ENCODE results near the gene TRAPPC3.
"Not testable (repeated sequence)": the region's sequence is repeated elsewhere in the genome, so short reads cannot be mapped to it uniquely, and the experiment has no call there.

Gene TRAPPC3

GRCh38 chr1:36149237-36149972 is at the start of gene TRAPPC3:
TSS of gene TRAPPC3 (minus strand) at chr1:36149486. CDS start at chr1:36149378, 108 bp downstream.
- Histone ChIP-seq H3K27me3 (ENCODE audit: control insufficient read depth, insufficient read depth, low read length) (peaks cover 13% of the 10 kb centered on the region), H3K27ac (ENCODE audit: low read length) (no peak within 1 kb of the TSS), H3K4me3 (ENCODE audit: low read length) (peak within 1 kb of the TSS; percentile 52; the same call in 1 of the 2 replicates), H3K4me1 (ENCODE audit: control insufficient read depth, insufficient read depth, low read length) (peaks cover 6% of the 10 kb centered on the region; the same call in 1 of the 2 replicates), H3K36me3 (ENCODE audit: control insufficient read depth, insufficient read depth, low read length) (no peaks in the 10 kb centered on the region), H3K9me3 (ENCODE audit: control insufficient read depth, insufficient read depth, low read length) (no peaks in the 10 kb centered on the region)
- no CpG with 5 or more reads among the region's 62 CpGs for WGBS (ENCODE audit: insufficient coverage, insufficient read length)
- DNase-seq (ENCODE audit: low read depth, low spot score): peak; percentile 99

DNA sequence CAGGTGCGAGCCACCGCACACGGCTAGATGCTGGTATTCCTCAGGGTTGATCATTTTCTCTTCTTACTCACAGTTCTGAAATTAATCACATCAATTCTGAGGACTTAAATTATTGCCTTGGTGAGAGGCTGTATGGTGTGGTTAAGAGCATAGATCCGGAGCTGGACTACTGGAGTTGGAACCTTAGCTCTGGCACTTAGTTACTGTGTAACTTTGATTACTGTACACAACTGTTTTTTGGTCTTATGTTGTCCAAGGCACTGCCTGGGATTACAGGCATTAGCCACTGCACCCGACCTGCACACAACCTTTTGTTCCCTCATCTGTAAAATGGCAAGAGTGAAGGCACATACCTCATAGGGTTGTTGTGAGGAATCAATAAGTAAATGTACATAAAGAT is 49.4 kb upstream of the TRAPPC3 start:
- no peaks in the 10 kb centered on the region for H3K27me3 ChIP-seq (ENCODE audit: control insufficient read depth, insufficient read depth, low read length)
- no peaks in the 10 kb centered on the region for H3K36me3 ChIP-seq (ENCODE audit: control insufficient read depth, insufficient read depth, low read length)
- H3K9me3 ChIP-seq (ENCODE audit: control insufficient read depth, insufficient read depth, low read length): no peaks in the 10 kb centered on the region
- no CpG with 5 or more reads among the region's 5 CpGs for WGBS (ENCODE audit: insufficient coverage, insufficient read length)
- no peak overlapping the region for H3K27ac ChIP-seq (ENCODE audit: low read length)
- H3K4me3 ChIP-seq (ENCODE audit: low read length): no peak overlapping the region
- H3K4me1 ChIP-seq (ENCODE audit: control insufficient read depth, insufficient read depth, low read length): no peaks in the 10 kb centered on the region
- no peak for DNase-seq (ENCODE audit: low read depth, low spot score)

GRCh38 chr1:36196805-36197204 is 47.5 kb upstream of the TRAPPC3 start:
- WGBS (ENCODE audit: insufficient coverage, insufficient read length): no CpG with 5 or more reads among the region's 12 CpGs
- H3K27ac ChIP-seq (ENCODE audit: low read length); H3K36me3 ChIP-seq (ENCODE audit: control insufficient read depth, insufficient read depth, low read length); H3K27me3 ChIP-seq (ENCODE audit: control insufficient read depth, insufficient read depth, low read length); H3K9me3 ChIP-seq (ENCODE audit: control insufficient read depth, insufficient read depth, low read length); DNase-seq (ENCODE audit: low read depth, low spot score); H3K4me3 ChIP-seq (ENCODE audit: low read length); H3K4me1 ChIP-seq (ENCODE audit: control insufficient read depth, insufficient read depth, low read length): not testable (repeated sequence)

GRCh38 chr1:36187800-36188593 is 38.7 kb upstream of the TRAPPC3 start:
- Histone ChIP-seq H3K27ac (ENCODE audit: low read length) (no peak overlapping the region), H3K36me3 (ENCODE audit: control insufficient read depth, insufficient read depth, low read length) (no peaks in the 10 kb centered on the region), H3K9me3 (ENCODE audit: control insufficient read depth, insufficient read depth, low read length) (no peaks in the 10 kb centered on the region), H3K27me3 (ENCODE audit: control insufficient read depth, insufficient read depth, low read length) (no peaks in the 10 kb centered on the region), H3K4me1 (ENCODE audit: control insufficient read depth, insufficient read depth, low read length) (no peaks in the 10 kb centered on the region), H3K4me3 (ENCODE audit: low read length) (no peak overlapping the region)
- WGBS (ENCODE audit: insufficient coverage, insufficient read length): no CpG with 5 or more reads among the region's 9 CpGs
- DNase-seq (ENCODE audit: low read depth, low spot score): no peak

DNA sequence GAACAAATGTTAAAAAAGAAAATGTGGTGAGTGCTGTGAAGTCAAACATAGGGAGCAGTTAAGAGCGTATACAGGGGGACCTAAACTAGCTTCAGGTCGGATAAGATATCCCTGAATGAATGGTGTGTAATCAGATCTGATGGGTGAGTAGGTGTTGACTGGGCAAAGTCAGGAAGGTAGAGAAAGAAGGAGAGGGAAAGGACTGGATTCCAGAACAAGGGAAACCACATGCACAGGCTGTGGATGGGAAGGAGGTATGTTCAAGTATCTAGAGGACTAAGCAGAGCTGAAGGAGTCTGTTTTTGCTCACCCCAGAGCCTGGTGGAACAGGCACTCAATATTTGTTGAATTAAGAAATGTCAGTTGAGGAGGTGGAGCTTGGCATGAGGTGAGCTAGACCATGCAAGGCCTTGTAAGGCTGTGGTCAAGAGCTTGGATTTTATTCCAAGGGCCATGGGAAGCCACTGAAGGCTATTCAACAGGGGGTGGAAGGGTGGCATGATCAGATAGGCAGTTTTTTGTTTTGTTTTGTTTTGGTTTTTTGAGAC is 34.1 kb upstream of the TRAPPC3 start:
- H3K27me3 ChIP-seq (ENCODE audit: control insufficient read depth, insufficient read depth, low read length): no peaks in the 10 kb centered on the region
- WGBS (ENCODE audit: insufficient coverage, insufficient read length): no CpG with 5 or more reads among the region's 2 CpGs
- H3K9me3 ChIP-seq (ENCODE audit: control insufficient read depth, insufficient read depth, low read length): no peaks in the 10 kb centered on the region
- H3K27ac ChIP-seq (ENCODE audit: low read length): no peak overlapping the region
- no peak for DNase-seq (ENCODE audit: low read depth, low spot score)
- H3K4me3 ChIP-seq (ENCODE audit: low read length): no peak overlapping the region
- peaks cover 9% of the 10 kb centered on the region; the same call in 1 of the 2 replicates for H3K36me3 ChIP-seq (ENCODE audit: control insufficient read depth, insufficient read depth, low read length)
- peaks cover 3% of the 10 kb centered on the region for H3K4me1 ChIP-seq (ENCODE audit: control insufficient read depth, insufficient read depth, low read length)

- H3K27me3 ChIP-seq (ENCODE audit: control insufficient read depth, insufficient read depth, low read length): no peaks in the 10 kb centered on the region
- no peaks in the 10 kb centered on the region for H3K9me3 ChIP-seq (ENCODE audit: control insufficient read depth, insufficient read depth, low read length)
- H3K4me3 ChIP-seq (ENCODE audit: low read length): no peak overlapping the region
- DNase-seq (ENCODE audit: low read depth, low spot score): no peak
- no peak overlapping the region for H3K27ac ChIP-seq (ENCODE audit: low read length)
- peaks cover 9% of the 10 kb centered on the region; the same call in 1 of the 2 replicates for H3K36me3 ChIP-seq (ENCODE audit: control insufficient read depth, insufficient read depth, low read length)
- peaks cover 5% of the 10 kb centered on the region for H3K4me1 ChIP-seq (ENCODE audit: control insufficient read depth, insufficient read depth, low read length)
- no CpG with 5 or more reads among the region's 2 CpGs for WGBS (ENCODE audit: insufficient coverage, insufficient read length)
Measured at GRCh38 chr1:36182734-36183133, 33.4 kb upstream of the TRAPPC3 start.

DNA sequence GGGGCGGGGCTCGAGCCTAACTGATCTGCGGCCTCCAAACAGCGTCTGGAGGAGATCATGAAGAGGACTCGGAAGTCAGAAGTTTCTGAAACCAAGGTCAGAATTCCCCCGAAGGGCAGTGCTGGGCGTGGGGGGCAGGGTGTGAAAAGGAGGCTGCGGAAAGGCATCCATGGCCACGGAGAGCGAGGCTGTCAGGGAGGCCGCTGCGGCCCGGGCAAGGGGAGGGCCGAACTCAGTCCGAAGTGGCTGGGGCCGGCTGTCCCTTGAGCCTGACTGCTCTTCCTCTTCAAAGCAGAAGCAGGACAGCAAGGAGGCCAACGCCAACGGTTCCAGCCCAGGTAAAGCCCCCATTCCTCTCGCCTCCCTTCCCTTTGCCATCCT is 29.9 kb upstream of the TRAPPC3 start:
- Histone ChIP-seq H3K9me3 (ENCODE audit: control insufficient read depth, insufficient read depth, low read length) (no peaks in the 10 kb centered on the region), H3K4me3 (ENCODE audit: low read length) (no peak overlapping the region), H3K27ac (ENCODE audit: low read length) (no peak overlapping the region), H3K36me3 (ENCODE audit: control insufficient read depth, insufficient read depth, low read length) (peaks cover 10% of the 10 kb centered on the region; the same call in 1 of the 2 replicates), H3K27me3 (ENCODE audit: control insufficient read depth, insufficient read depth, low read length) (no peaks in the 10 kb centered on the region), H3K4me1 (ENCODE audit: control insufficient read depth, insufficient read depth, low read length) (peaks cover 15% of the 10 kb centered on the region)
- WGBS (ENCODE audit: insufficient coverage, insufficient read length): no CpG with 5 or more reads among the region's 19 CpGs
- DNase-seq (ENCODE audit: low read depth, low spot score): no peak

DNA sequence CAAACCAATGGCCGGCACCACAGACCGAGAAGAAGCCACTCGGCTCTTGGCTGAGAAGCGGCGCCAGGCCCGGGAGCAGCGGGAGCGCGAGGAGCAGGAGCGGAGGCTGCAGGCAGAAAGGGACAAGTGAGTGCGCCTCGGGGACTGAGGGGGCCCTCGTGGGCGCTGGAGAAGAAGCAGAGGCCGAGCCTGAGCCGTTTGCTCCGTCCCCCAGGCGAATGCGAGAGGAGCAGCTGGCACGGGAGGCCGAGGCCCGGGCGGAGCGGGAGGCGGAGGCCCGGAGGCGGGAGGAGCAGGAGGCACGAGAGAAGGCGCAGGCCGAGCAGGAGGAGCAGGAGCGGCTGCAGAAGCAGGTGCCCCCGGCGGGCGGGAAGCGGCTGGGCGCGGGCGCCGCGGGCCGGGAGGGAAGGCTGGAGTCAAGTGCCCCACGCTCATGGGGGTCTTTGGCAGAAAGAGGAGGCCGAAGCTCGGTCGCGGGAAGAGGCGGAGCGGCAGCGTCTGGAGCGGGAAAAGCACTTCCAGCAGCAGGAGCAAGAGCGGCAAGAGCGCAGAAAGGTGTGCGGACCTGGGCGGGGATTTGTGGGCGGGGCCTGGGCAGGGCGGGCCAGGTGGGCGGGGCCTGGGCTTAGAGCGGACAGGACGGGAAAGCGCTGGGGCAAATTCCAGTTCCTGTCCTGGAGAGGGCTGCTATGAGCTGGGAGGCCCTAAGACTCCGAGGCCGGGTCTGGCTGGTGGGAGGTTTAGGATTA is 29.4 kb upstream of the TRAPPC3 start:
- H3K4me1 ChIP-seq (ENCODE audit: control insufficient read depth, insufficient read depth, low read length): peaks cover 15% of the 10 kb centered on the region
- H3K27me3 ChIP-seq (ENCODE audit: control insufficient read depth, insufficient read depth, low read length): no peaks in the 10 kb centered on the region
- no peak overlapping the region for H3K27ac ChIP-seq (ENCODE audit: low read length)
- no CpG with 5 or more reads among the region's 62 CpGs for WGBS (ENCODE audit: insufficient coverage, insufficient read length)
- no peak for DNase-seq (ENCODE audit: low read depth, low spot score)
- H3K36me3 ChIP-seq (ENCODE audit: control insufficient read depth, insufficient read depth, low read length): peaks cover 15% of the 10 kb centered on the region; the same call in 1 of the 2 replicates
- peak overlapping the region; percentile 16; the same call in 1 of the 2 replicates for H3K4me3 ChIP-seq (ENCODE audit: low read length)
- H3K9me3 ChIP-seq (ENCODE audit: control insufficient read depth, insufficient read depth, low read length): no peaks in the 10 kb centered on the region

DNA sequence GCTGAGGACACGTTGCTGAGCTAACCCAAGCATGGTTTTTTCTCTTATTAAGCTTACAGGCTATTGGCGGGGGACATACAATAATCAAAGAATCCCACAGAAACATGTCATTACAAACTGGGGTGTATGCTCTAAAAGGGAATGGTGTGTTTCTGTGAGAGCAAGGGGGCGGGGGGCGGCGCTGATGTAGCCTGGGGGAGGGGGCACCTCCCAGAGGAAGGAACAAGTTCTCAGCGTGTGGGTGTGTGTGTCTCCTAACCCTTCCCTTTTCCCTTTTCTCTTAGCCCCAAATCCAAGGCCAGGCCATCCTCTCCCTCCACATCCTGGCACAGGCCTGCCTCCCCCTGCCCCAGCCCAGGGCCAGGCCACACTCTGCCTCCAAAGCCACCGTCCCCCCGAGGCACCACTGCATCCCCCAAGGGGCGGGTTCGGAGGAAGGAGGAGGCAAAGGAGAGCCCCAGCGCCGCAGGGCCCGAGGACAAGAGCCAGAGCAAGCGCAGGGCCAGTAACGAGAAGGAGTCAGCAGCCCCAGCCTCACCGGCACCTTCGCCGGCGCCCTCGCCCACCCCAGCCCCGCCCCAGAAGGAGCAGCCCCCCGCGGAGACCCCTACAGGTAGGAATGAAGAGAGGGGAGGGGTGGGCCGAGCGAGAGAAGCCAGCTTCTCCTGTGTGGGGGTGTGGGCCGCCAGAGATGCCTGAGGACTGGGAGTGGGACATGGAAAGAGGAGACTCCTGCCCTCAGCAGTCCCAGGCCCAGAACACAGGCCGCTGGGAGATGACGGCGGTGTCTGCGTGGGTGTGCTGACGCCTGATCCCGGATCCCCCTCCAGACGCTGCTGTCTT is 28.5 kb upstream of the TRAPPC3 start:
- H3K4me1 ChIP-seq (ENCODE audit: control insufficient read depth, insufficient read depth, low read length): peaks cover 15% of the 10 kb centered on the region
- H3K27me3 ChIP-seq (ENCODE audit: control insufficient read depth, insufficient read depth, low read length): no peaks in the 10 kb centered on the region
- peaks cover 17% of the 10 kb centered on the region for H3K36me3 ChIP-seq (ENCODE audit: control insufficient read depth, insufficient read depth, low read length)
- H3K9me3 ChIP-seq (ENCODE audit: control insufficient read depth, insufficient read depth, low read length): no peaks in the 10 kb centered on the region
- WGBS (ENCODE audit: insufficient coverage, insufficient read length): no CpG with 5 or more reads among the region's 33 CpGs
- H3K4me3 ChIP-seq (ENCODE audit: low read length): peak overlapping the region; percentile 16; the same call in 1 of the 2 replicates
- H3K27ac ChIP-seq (ENCODE audit: low read length): no peak overlapping the region
- no peak for DNase-seq (ENCODE audit: low read depth, low spot score)

All from iPS DF 6.9 (cell line).